IPS-18a (cell line): ENCODE measurements around the gene ESR1.
"Not testable (repeated sequence)": the region's sequence is repeated elsewhere in the genome, so short reads cannot be mapped to it uniquely, and the experiment has no call there.

Source experiments
- H3K27ac ChIP-seq: one replicate; pipeline ENCODE4 v1.5.1; 2013; ENCODE audit warnings: low read length
- H3K27me3 ChIP-seq: one replicate; pipeline ENCODE4 v1.6.1; 2013; ENCODE audit warnings: mild to moderate bottlenecking, low read length; ENCODE audit not compliant: control insufficient read depth, insufficient read depth
- H3K36me3 ChIP-seq: one replicate; pipeline ENCODE4 v1.6.1; 2013; ENCODE audit warnings: low read depth, low read length; ENCODE audit not compliant: control insufficient read depth
- H3K4me1 ChIP-seq: one replicate; pipeline ENCODE4 v1.6.1; 2013; ENCODE audit warnings: low read depth, low read length; ENCODE audit not compliant: control insufficient read depth
- H3K4me3 ChIP-seq: one replicate; pipeline ENCODE4 v1.5.1; 2013; ENCODE audit warnings: low read length
- H3K9ac ChIP-seq: one replicate; pipeline ENCODE4 v1.6.1; 2013; ENCODE audit warnings: mild to moderate bottlenecking, low read length, moderate library complexity
- H3K9me3 ChIP-seq: one replicate; pipeline ENCODE4 v1.6.1; 2013; ENCODE audit warnings: low read depth, low read length; ENCODE audit not compliant: control insufficient read depth

Gene ESR1

DNA sequence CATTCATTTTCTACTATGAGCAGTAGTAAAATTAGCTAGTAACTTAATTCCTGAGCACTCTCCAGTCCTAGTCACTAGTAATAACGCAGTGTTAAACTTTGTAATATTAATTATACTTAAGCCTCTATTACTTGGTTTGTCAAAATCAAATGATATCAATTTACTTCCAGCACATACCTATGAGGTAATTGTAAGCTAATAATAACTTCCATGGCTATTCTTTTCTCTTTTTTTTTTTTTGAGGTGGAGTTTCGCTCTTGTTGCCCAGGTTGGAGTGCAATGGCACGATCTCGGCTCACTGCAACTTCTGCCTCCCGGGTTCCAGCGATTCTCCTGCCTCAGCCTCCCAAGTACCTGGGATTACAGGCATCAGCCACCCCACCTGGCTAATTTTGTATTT is 219.3 kb downstream of the ESR1 start:
- not testable (repeated sequence) for H3K36me3 ChIP-seq, H3K4me1 ChIP-seq, H3K4me3 ChIP-seq, H3K9ac ChIP-seq, H3K9me3 ChIP-seq, H3K27ac ChIP-seq, H3K27me3 ChIP-seq

DNA sequence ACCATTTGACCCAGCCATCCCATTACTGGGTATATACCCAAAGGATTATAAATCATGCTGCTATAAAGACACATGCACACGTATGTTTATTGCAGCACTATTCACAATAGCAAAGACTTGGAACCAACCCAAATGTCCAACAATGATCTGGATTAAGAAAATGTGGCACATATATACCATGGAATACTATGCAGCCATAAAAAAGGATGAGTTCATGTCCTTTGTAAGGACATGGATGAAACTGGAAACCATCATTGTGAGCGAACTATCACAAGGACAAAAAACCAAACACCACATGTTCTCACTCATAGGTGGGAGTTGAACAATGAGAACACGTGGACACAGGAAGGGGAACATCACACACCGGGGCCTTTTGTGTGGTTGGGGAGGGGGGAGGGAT is 226.3 kb downstream of the ESR1 start:
- not testable (repeated sequence) for H3K9me3 ChIP-seq, H3K27me3 ChIP-seq, H3K27ac ChIP-seq, H3K4me3 ChIP-seq, H3K4me1 ChIP-seq, H3K9ac ChIP-seq, H3K36me3 ChIP-seq

DNA sequence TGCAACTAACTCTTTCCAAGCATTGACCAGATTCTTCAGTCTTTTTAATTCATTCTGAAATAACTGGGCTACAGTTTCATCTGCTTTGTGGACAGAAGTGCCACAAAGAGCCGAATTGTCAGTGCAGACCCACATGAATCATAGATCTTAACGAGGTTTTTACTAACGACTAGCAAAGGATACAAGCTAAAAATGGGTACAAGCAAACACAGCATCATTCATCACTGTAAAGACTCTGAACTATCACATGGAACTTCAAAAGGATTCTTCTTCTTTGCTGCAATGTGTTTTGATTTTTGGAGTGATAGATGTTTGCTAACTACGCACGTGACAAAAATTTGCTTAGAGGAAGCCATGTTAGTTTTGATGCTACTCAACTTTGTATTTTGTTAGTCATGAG is 227.1 kb downstream of the ESR1 start:
- Histone ChIP-seq H3K36me3 (no peaks in the 10 kb centered on the region), H3K4me3 (no peak overlapping the region), H3K9me3 (no peaks in the 10 kb centered on the region), H3K9ac (no peak overlapping the region), H3K27ac (no peak overlapping the region), H3K4me1 (no peaks in the 10 kb centered on the region), H3K27me3 (no peaks in the 10 kb centered on the region)

DNA sequence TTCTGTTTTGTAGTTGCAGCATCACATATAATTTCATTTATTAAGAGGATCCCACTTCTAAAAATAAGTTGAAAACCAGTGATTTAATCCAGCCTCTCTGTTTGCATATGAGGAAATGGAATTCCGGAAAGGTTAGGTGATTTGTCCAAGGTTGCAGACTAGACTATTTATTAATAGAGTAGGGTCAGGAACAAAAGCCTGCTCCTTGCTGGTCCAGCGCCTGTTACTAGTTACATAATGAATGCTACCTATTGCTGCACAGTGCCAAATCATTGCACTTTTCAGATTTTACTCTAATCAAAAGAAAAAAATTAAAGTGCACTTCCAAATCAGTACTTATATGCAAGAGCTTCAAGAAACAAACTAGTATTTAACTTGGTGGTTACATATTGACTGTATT is 238.6 kb downstream of the ESR1 start:
- Histone ChIP-seq H3K4me1 (peaks cover 7% of the 10 kb centered on the region), H3K27me3 (no peaks in the 10 kb centered on the region), H3K9ac (no peak overlapping the region), H3K4me3 (no peak overlapping the region), H3K9me3 (no peaks in the 10 kb centered on the region), H3K27ac (no peak overlapping the region), H3K36me3 (no peaks in the 10 kb centered on the region)

DNA sequence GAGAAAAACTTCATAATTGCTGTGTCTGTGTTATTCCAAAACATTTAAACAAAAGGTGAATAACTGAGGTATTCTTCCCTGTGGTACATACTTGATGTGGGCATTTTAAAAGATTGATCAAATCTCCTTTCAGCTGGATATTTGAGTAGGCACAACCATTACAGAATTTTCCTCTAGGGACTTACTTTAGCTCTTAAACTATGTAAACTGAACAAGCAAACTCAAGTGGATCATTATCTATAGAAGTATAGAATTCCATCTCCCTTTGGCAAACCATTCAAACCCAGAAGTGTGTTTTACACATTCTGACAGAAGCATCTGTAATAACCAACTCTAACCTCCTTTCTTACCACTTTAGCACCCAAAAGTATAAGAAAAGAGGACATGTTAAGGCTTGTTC is 241.4 kb downstream of the ESR1 start:
- Histone ChIP-seq H3K4me1 (peaks cover 7% of the 10 kb centered on the region), H3K4me3 (no peak overlapping the region), H3K9me3 (no peaks in the 10 kb centered on the region), H3K9ac (no peak overlapping the region), H3K27me3 (no peaks in the 10 kb centered on the region), H3K36me3 (no peaks in the 10 kb centered on the region), H3K27ac (no peak overlapping the region)

DNA sequence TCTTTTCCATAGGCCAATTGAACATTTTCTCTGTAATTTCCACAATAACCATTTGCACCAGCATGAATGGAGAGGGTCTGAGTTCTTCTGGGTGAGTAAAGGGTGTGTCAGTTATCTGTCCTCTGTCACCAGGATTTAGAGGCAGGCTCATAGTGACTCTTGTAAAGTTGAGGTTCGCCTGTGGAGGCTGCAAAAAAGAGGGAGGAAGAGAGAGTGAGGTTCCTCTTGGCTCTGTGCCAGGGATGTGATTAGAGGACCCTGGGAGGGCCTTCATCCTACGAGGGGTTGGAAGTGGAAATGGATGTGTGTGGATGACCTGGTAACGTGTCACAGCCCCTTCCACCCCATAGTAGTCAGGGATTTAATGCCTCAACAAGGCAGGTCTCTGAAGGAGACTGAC is 242.0 kb downstream of the ESR1 start:
- Histone ChIP-seq H3K27me3 (no peaks in the 10 kb centered on the region), H3K4me1 (peaks cover 7% of the 10 kb centered on the region), H3K9me3 (no peaks in the 10 kb centered on the region), H3K4me3 (no peak overlapping the region), H3K27ac (no peak overlapping the region), H3K36me3 (no peaks in the 10 kb centered on the region), H3K9ac (no peak overlapping the region)

DNA sequence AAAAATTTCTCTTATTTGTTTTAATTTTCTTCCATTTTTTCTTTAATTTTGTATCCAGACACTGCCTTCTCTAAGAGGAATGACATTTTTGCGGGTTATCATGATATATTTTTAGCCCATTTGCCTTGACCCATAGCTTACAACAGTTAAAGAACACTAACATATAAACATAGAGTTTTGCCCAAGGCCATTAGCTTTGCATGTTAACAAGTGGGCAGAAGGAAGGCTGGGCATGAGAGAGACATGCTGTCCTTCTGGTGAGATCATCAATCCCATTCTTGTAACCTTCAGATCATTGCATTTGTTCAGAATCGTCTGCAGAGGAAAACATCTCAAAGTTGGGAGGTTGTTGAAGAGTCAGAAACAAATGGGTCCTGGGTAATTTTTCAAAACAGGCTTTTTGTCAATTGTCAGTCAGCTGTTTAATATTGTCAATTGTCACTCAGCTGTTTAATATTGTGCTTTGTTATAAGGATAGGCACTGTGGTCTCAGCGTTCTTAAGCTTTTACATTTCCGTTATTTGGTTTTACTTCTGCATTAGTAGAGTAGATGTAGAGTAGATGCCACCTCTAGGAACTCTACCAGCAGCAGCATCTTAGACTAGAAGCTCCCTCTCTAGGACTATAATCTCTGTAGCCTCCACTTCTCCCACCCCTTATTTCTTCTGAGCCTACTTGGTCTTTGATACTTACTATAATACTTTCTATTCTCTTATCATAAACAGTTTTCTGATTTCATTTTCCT is 243.1 kb downstream of the ESR1 start:
- no peak overlapping the region for H3K4me3 ChIP-seq
- H3K9ac ChIP-seq: no peak overlapping the region
- H3K27ac ChIP-seq: no peak overlapping the region
- H3K36me3 ChIP-seq: no peaks in the 10 kb centered on the region
- no peaks in the 10 kb centered on the region for H3K27me3 ChIP-seq
- H3K9me3 ChIP-seq: no peaks in the 10 kb centered on the region
- peaks cover 7% of the 10 kb centered on the region for H3K4me1 ChIP-seq

DNA sequence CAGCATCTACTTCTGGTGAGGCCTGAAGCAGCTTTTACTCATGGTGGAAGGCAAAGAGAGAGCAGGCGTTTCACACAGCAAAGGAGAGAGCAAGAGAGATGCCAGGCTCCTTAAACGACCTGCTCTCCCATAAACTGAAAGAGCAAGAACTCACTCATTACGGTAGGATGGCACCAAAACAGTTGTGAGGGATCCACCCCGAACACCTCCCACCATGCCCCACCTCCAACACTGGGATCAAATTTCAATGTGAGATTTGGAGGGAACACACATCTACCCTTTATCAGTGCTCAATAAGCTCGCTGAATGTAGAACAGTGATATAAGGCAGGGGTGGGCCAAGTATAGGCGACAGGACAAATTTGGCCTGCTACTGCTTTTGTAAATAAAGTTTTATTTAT is 244.6 kb downstream of the ESR1 start:
- Histone ChIP-seq H3K4me1 (peaks cover 7% of the 10 kb centered on the region), H3K9ac (no peak overlapping the region), H3K36me3 (no peaks in the 10 kb centered on the region), H3K27me3 (no peaks in the 10 kb centered on the region), H3K27ac (no peak overlapping the region), H3K4me3 (no peak overlapping the region), H3K9me3 (no peaks in the 10 kb centered on the region)

DNA sequence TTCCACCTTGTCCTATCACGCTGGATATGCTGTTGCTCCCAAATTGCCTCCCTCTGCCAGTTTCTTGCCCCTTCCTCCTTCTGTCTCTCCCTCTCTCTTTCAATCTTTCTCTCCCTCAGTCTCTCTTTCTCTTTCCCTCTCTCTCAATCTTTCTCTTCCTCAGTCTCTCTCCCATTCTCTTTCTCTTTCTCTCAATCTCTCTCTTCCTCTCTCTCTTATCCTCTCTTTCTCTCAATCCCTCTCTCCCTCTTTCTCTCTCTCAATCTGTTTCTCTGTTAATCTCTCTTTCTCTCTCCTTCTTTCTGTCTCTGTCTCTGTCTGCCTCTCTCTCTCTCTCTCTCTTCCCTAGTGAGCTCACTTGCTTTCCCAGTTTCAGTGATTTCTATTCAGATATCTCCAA is 245.8 kb downstream of the ESR1 start:
- no peak overlapping the region for H3K4me3 ChIP-seq
- no peak overlapping the region for H3K9ac ChIP-seq

DNA sequence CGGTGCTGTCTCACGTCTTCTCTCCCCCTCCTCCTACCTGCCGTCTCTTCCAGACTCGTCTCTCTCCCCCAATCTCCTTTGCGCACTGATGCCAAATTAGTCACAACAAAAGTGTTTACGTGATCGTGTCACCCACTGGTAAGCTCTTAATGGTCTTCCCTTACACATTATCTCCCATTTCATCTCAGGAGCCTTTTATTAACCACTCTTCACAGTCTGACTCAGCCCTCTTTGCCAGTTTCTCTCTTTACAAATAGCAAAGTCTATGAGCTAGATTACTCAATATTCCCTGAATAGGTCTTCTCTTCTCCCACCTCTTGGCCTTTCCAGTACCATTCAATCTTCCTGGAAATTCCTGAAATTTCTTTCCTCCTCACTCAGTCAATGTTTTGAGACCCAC is 247.0 kb downstream of the ESR1 start:
- Histone ChIP-seq H3K9ac (no peak overlapping the region), H3K27ac (no peak overlapping the region), H3K4me3 (no peak overlapping the region), H3K27me3 (no peaks in the 10 kb centered on the region), H3K9me3 (no peaks in the 10 kb centered on the region), H3K4me1 (peaks cover 15% of the 10 kb centered on the region), H3K36me3 (no peaks in the 10 kb centered on the region)

More for the DNA sequence above, 245.8 kb downstream of the ESR1 start:
- Histone ChIP-seq H3K9me3 (no peaks in the 10 kb centered on the region), H3K27ac (no peak overlapping the region), H3K4me1 (peaks cover 15% of the 10 kb centered on the region), H3K36me3 (no peaks in the 10 kb centered on the region), H3K27me3 (no peaks in the 10 kb centered on the region)

DNA sequence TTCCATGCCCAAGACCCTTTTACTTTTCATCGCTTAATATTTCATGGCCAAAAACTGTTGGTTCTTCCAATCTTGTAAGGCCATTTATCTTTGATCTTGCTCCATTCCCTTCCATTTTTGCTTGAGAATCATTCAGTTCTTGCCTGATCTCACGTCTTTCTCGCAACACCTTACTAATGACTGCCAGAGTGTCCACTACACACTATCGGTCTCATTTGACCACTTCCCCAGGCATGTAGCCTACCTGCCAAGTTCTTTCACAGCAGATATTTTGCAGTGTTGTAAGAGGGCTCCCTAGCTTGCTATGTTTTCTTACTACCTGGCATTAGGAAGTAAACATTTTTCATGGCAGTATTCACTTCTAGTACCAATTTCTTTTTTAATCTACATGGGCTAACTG is 248.0 kb downstream of the ESR1 start:
- H3K27me3 ChIP-seq: no peaks in the 10 kb centered on the region
- H3K4me1 ChIP-seq: peaks cover 8% of the 10 kb centered on the region
- H3K27ac ChIP-seq: no peak overlapping the region
- no peak overlapping the region for H3K9ac ChIP-seq
- no peaks in the 10 kb centered on the region for H3K36me3 ChIP-seq
- H3K9me3 ChIP-seq: no peaks in the 10 kb centered on the region
- H3K4me3 ChIP-seq: no peak overlapping the region

DNA sequence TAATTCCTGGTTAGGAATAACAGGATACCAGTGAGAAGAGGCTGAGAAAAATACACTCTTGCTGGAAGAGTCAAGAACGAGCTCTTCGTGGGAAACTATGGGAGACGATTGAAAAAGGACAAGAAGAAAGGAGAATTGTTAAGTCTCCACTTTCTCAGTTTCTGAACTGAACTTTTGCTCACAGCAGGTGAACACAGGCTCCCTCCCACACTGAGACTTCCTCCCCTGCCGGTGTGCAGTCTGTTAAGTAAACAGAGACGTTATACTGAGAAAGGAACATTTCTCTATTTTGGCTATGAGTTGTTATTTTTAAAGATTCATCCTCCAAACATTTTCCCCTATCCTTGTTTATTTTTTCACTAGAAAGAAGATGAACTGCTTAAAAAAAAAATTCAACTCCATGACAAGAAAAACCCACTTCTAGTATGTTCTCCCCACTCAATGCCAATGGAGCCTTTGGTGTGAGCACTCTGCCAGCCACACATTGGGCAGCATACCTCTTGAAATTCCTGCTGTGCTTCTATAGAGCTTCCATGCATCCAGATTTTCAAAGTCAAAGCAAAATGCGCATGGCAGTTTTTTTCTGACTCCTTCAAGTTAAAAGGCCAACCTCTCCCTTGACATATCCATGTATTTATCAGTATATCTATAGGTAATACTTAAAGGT is 250.5 kb downstream of the ESR1 start:
- Histone ChIP-seq H3K4me1 (peaks cover 8% of the 10 kb centered on the region), H3K27ac (no peak overlapping the region), H3K4me3 (no peak overlapping the region), H3K9ac (no peak overlapping the region), H3K36me3 (no peaks in the 10 kb centered on the region), H3K9me3 (no peaks in the 10 kb centered on the region), H3K27me3 (no peaks in the 10 kb centered on the region)
